ENCODE data around the gene PTPRN2.
"Not testable (repeated sequence)": the region's sequence is repeated elsewhere in the genome, so short reads cannot be mapped to it uniquely, and the experiment has no call there.

The PTPRN2 gene

GRCh38 chr7:157855016-157855415 lies 732.6 kb downstream of the PTPRN2 start:
- Mint-ChIP-seq H3K4me1 (peaks cover 8% of the 10 kb centered on the region), H3K9me3 (no peaks in the 10 kb centered on the region), H3K36me3 (ENCODE audit: insufficient read depth) (peaks cover 2% of the 10 kb centered on the region), H3K27me3 (peaks cover 21% of the 10 kb centered on the region), H3K27ac (ENCODE audit: low read depth) (no peak overlapping the region), H3K4me3 (no peak overlapping the region)
- DNase-seq (ENCODE audit: low spot score in 2 of 2) (no peak), ATAC-seq (replicated peaks; ENCODE audit: extremely low read depth, poor library complexity, severe bottlenecking) (no peak)

GRCh38 chr7:157854066-157854891 lies 733.3 kb downstream of the PTPRN2 start:
- peak overlapping the region; percentile 16 for H3K27ac Mint-ChIP-seq (ENCODE audit: low read depth)
- H3K4me3 Mint-ChIP-seq, result peak overlapping the region; percentile 25
- peaks cover 25% of the 10 kb centered on the region for H3K27me3 Mint-ChIP-seq
- H3K4me1 Mint-ChIP-seq, result peaks cover 8% of the 10 kb centered on the region
- ATAC-seq (replicated peaks; ENCODE audit: extremely low read depth, poor library complexity, severe bottlenecking), result no peak
- no peak for DNase-seq (ENCODE audit: low spot score in 2 of 2)
- no peaks in the 10 kb centered on the region for H3K9me3 Mint-ChIP-seq
- peaks cover 2% of the 10 kb centered on the region for H3K36me3 Mint-ChIP-seq (ENCODE audit: insufficient read depth)

- Mint-ChIP-seq H3K27ac (ENCODE audit: low read depth) (peak overlapping the region; percentile 44), H3K4me1 (peaks cover 8% of the 10 kb centered on the region), H3K4me3 (no peak overlapping the region), H3K27me3 (peaks cover 25% of the 10 kb centered on the region), H3K36me3 (ENCODE audit: insufficient read depth) (peaks cover 2% of the 10 kb centered on the region), H3K9me3 (no peaks in the 10 kb centered on the region)
- no peak for DNase-seq (ENCODE audit: low spot score in 2 of 2)
- ATAC-seq (replicated peaks; ENCODE audit: extremely low read depth, poor library complexity, severe bottlenecking), result no peak
Observed at GRCh38 chr7:157853789-157854065, 733.9 kb downstream of the PTPRN2 start.

GRCh38 chr7:157853076-157853788 lies 734.4 kb downstream of the PTPRN2 start:
- Mint-ChIP-seq H3K9me3 (no peaks in the 10 kb centered on the region), H3K4me3 (no peak overlapping the region), H3K27me3 (peaks cover 25% of the 10 kb centered on the region), H3K27ac (ENCODE audit: low read depth) (peak overlapping the region; percentile 44), H3K36me3 (ENCODE audit: insufficient read depth) (peaks cover 2% of the 10 kb centered on the region), H3K4me1 (peaks cover 8% of the 10 kb centered on the region)
- DNase-seq (ENCODE audit: low spot score in 2 of 2) (no peak), ATAC-seq (replicated peaks; ENCODE audit: extremely low read depth, poor library complexity, severe bottlenecking) (no peak)

- ATAC-seq (replicated peaks; ENCODE audit: extremely low read depth, poor library complexity, severe bottlenecking) (peak; percentile 68), DNase-seq (ENCODE audit: low spot score in 2 of 2) (no peak)
- Mint-ChIP-seq H3K4me1 (peaks cover 8% of the 10 kb centered on the region), H3K4me3 (peak overlapping the region; percentile 66), H3K9me3 (no peaks in the 10 kb centered on the region), H3K27ac (ENCODE audit: low read depth) (peak overlapping the region; percentile 52), H3K36me3 (ENCODE audit: insufficient read depth) (no peaks in the 10 kb centered on the region), H3K27me3 (peaks cover 25% of the 10 kb centered on the region)
Observed at GRCh38 chr7:157851501-157852067, 736.0 kb downstream of the PTPRN2 start.

GRCh38 chr7:157850481-157851444 lies 736.9 kb downstream of the PTPRN2 start:
- peaks cover 8% of the 10 kb centered on the region for H3K4me1 Mint-ChIP-seq
- no peak overlapping the region for H3K27ac Mint-ChIP-seq (ENCODE audit: low read depth)
- ATAC-seq (replicated peaks; ENCODE audit: extremely low read depth, poor library complexity, severe bottlenecking) (no peak), DNase-seq (ENCODE audit: low spot score in 2 of 2) (no peak)
- H3K4me3 Mint-ChIP-seq, result no peak overlapping the region
- H3K9me3 Mint-ChIP-seq, result no peaks in the 10 kb centered on the region
- H3K36me3 Mint-ChIP-seq (ENCODE audit: insufficient read depth), result no peaks in the 10 kb centered on the region
- peaks cover 25% of the 10 kb centered on the region for H3K27me3 Mint-ChIP-seq

GRCh38 chr7:157849726-157850125 lies 737.9 kb downstream of the PTPRN2 start:
- DNase-seq (ENCODE audit: low spot score in 2 of 2) (no peak), ATAC-seq (replicated peaks; ENCODE audit: extremely low read depth, poor library complexity, severe bottlenecking) (no peak)
- Mint-ChIP-seq H3K4me3 (no peak overlapping the region), H3K9me3 (no peaks in the 10 kb centered on the region), H3K27ac (ENCODE audit: low read depth) (no peak overlapping the region), H3K27me3 (peaks cover 25% of the 10 kb centered on the region), H3K4me1 (peaks cover 8% of the 10 kb centered on the region), H3K36me3 (ENCODE audit: insufficient read depth) (no peaks in the 10 kb centered on the region)

- ATAC-seq (replicated peaks; ENCODE audit: extremely low read depth, poor library complexity, severe bottlenecking), result no peak
Observed at GRCh38 chr7:157849341-157849596, 738.4 kb downstream of the PTPRN2 start.

GRCh38 chr7:157848508-157849340 lies 738.9 kb downstream of the PTPRN2 start:
- Mint-ChIP-seq H3K36me3 (ENCODE audit: insufficient read depth) (no peaks in the 10 kb centered on the region), H3K27ac (ENCODE audit: low read depth) (no peak overlapping the region), H3K4me1 (peaks cover 8% of the 10 kb centered on the region), H3K27me3 (peaks cover 25% of the 10 kb centered on the region), H3K9me3 (no peaks in the 10 kb centered on the region), H3K4me3 (no peak overlapping the region)
- ATAC-seq (replicated peaks; ENCODE audit: extremely low read depth, poor library complexity, severe bottlenecking), result no peak
- no peak for DNase-seq (ENCODE audit: low spot score in 2 of 2)

More at GRCh38 chr7:157849341-157849596, 738.4 kb downstream of the PTPRN2 start:
- H3K27ac Mint-ChIP-seq (ENCODE audit: low read depth), result no peak overlapping the region
- peaks cover 25% of the 10 kb centered on the region for H3K27me3 Mint-ChIP-seq
- no peak for DNase-seq (ENCODE audit: low spot score in 2 of 2)
- H3K9me3 Mint-ChIP-seq, result no peaks in the 10 kb centered on the region
- H3K4me1 Mint-ChIP-seq, result peaks cover 8% of the 10 kb centered on the region
- no peak overlapping the region for H3K4me3 Mint-ChIP-seq
- no peaks in the 10 kb centered on the region for H3K36me3 Mint-ChIP-seq (ENCODE audit: insufficient read depth)

GRCh38 chr7:157847756-157848487 lies 739.7 kb downstream of the PTPRN2 start:
- ATAC-seq (replicated peaks; ENCODE audit: extremely low read depth, poor library complexity, severe bottlenecking); H3K4me3 Mint-ChIP-seq; DNase-seq (ENCODE audit: low spot score in 2 of 2); H3K4me1 Mint-ChIP-seq; H3K27ac Mint-ChIP-seq (ENCODE audit: low read depth); H3K9me3 Mint-ChIP-seq; H3K36me3 Mint-ChIP-seq (ENCODE audit: insufficient read depth): not testable (repeated sequence)
- H3K27me3 Mint-ChIP-seq, result peaks cover 25% of the 10 kb centered on the region

GRCh38 chr7:157846746-157847145 lies 740.9 kb downstream of the PTPRN2 start:
- DNase-seq (ENCODE audit: low spot score in 2 of 2); H3K4me1 Mint-ChIP-seq; H3K27ac Mint-ChIP-seq (ENCODE audit: low read depth); H3K4me3 Mint-ChIP-seq; H3K36me3 Mint-ChIP-seq (ENCODE audit: insufficient read depth); H3K9me3 Mint-ChIP-seq; ATAC-seq (replicated peaks; ENCODE audit: extremely low read depth, poor library complexity, severe bottlenecking): not testable (repeated sequence)
- peaks cover 22% of the 10 kb centered on the region for H3K27me3 Mint-ChIP-seq

Measured in central memory CD8-positive, alpha-beta T cell (primary cell).